Body of pancreas (tissue), 4 donors: ENCODE results near the gene POU2AF2.

Experiments used
- CTCF ChIP-seq, 7 experiments: fragments of 450-650 bp in 4 of 7; fragments of 200-600 bp in 3 of 7; sonication (generic) in 3 of 7; IDR thresholded peaks; one replicate each; pipeline ENCODE4 v1.5.1; 2016 to 2019; ENCODE audit warnings: antibody characterized with exemption in 7 of 7
- POLR2A ChIP-seq, 3 donors: fragments of 450-650 bp; IDR thresholded peaks; one replicate each; pipeline ENCODE4 v1.6.1; 2016; ENCODE audit warnings: antibody characterized with exemption in 3 of 3, mild to moderate bottlenecking in 2 of 3

- TF ChIP-seq CTCF (IDR thresholded peaks at IDR 0.05) (no peak), POLR2A (IDR thresholded peaks at IDR 0.05) (no peak)
Measured at GRCh38 chr11:111231836-111232235, 13.7 kb upstream of the POU2AF2 start.
